Fibroblast of lung (primary cell): ENCODE data around the gene TMEM208.

Source experiments
- EZH2 ChIP-seq: IDR thresholded peaks from 2 replicates; pipeline ENCODE4 v1.5.1; 2012; ENCODE audit warnings: low read length, control low read depth, mild to moderate bottlenecking; ENCODE audit errors: missing control alignments
- TF ChIP-seq, protein P1 (sequence below), 2 donors: IDR thresholded peaks in 1 of 2; conservative IDR thresholded peaks in 1 of 2; 1 replicate in 1 of 2; 2 replicates in 1 of 2; pipeline ENCODE4 v1.5.1; 2011 to 2012; ENCODE audit warnings: low read length in 2 of 2, control low read depth in 1 of 2, inconsistent platforms in 1 of 2, low read depth in 1 of 2, mild to moderate bottlenecking in 1 of 2

GRCh38 chr16:67202956-67203493 is 23.9 kb upstream of the TMEM208 start:
- TF ChIP-seq, protein P1, sequence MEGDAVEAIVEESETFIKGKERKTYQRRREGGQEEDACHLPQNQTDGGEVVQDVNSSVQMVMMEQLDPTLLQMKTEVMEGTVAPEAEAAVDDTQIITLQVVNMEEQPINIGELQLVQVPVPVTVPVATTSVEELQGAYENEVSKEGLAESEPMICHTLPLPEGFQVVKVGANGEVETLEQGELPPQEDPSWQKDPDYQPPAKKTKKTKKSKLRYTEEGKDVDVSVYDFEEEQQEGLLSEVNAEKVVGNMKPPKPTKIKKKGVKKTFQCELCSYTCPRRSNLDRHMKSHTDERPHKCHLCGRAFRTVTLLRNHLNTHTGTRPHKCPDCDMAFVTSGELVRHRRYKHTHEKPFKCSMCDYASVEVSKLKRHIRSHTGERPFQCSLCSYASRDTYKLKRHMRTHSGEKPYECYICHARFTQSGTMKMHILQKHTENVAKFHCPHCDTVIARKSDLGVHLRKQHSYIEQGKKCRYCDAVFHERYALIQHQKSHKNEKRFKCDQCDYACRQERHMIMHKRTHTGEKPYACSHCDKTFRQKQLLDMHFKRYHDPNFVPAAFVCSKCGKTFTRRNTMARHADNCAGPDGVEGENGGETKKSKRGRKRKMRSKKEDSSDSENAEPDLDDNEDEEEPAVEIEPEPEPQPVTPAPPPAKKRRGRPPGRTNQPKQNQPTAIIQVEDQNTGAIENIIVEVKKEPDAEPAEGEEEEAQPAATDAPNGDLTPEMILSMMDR (conservative IDR thresholded peaks at IDR 0.05 in 1 of 2, IDR thresholded peaks at IDR 0.05 in 1 of 2; ENCODE audit: low read depth in 1 of 2, low read length in 2 of 2): no peak
- TF ChIP-seq EZH2: no peak
